NCI-H748 (cell line): ENCODE measurements around the gene S100PBP.
A peak's percentile ranks its signal among the peaks of the same experiment; 100 is the strongest.

ENCODE experiments used
- DNase-seq: peaks from one replicate; lab custom pipeline; 2025; ENCODE audit not compliant: unreplicated experiment; lab: John Stamatoyannopoulos, UW

The S100PBP gene

GRCh38 chr1:32817159-32817814 is at the start of gene S100PBP, which contains the start of gene YARS1:
Gene S100PBP (plus strand): TSS chr1:32817653. CDS start chr1:32826100, 8,447 bp downstream.
Gene YARS1 (minus strand): TSS chr1:32817358. CDS start chr1:32817244, 114 bp downstream.
- peak; percentile 95 for DNase-seq

GRCh38 chr1:32768110-32768850 is 49.2 kb upstream of the S100PBP start:
- DNase-seq = no peak

GRCh38 chr1:32769524-32770220 is 47.8 kb upstream of the S100PBP start:
- DNase-seq = no peak

- no peak for DNase-seq
These were observed 47.2 kb upstream of the S100PBP start for GRCh38 chr1:32770221-32770731.

GRCh38 chr1:32770741-32771548 is 46.5 kb upstream of the S100PBP start:
- DNase-seq = no peak

- no peak for DNase-seq
These were observed 45.7 kb upstream of the S100PBP start for GRCh38 chr1:32771561-32772280.

GRCh38 chr1:32772281-32773017 is 45.0 kb upstream of the S100PBP start:
- no peak for DNase-seq

GRCh38 chr1:32773018-32773763 is 44.3 kb upstream of the S100PBP start:
- peak; percentile 65 for DNase-seq

GRCh38 chr1:32773764-32774463 is 43.5 kb upstream of the S100PBP start:
- no peak for DNase-seq

GRCh38 chr1:32774464-32774808 is 43.0 kb upstream of the S100PBP start:
- DNase-seq = no peak

- no peak for DNase-seq
These were observed 42.4 kb upstream of the S100PBP start for GRCh38 chr1:32774950-32775634.

- no peak for DNase-seq
These were observed 41.7 kb upstream of the S100PBP start for GRCh38 chr1:32775640-32776337.

GRCh38 chr1:32779242-32779641 is 38.2 kb upstream of the S100PBP start:
- no peak for DNase-seq

- no peak for DNase-seq
These were observed 37.4 kb upstream of the S100PBP start for GRCh38 chr1:32780005-32780404.

- DNase-seq = no peak
These were observed 36.7 kb upstream of the S100PBP start for GRCh38 chr1:32780628-32781234.

GRCh38 chr1:32782086-32782485 is 35.4 kb upstream of the S100PBP start:
- DNase-seq = no peak

GRCh38 chr1:32783851-32784250 is 33.6 kb upstream of the S100PBP start:
- DNase-seq = no peak
